ENCODE results near the gene BCL2L14.

The BCL2L14 gene

DNA sequence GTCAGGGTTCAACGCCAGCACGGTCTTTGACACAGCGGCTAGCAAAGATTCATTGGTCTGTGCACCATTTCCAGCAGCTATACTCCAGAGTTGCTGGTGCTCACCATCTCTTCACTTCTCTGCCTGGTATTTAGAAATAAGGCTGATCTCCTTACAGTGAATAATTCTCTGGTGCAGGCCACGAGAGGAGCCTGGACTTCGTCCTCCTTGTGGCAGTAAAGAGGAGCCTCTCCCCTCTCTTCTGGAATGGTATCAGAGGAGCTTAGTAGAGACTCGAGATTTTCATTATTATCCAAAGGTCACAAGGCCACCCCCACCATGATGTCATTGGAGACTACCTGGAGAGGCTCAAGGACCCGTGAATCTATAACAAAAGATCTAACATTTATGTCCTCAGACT lies 30.8 kb upstream of the BCL2L14 start:
- H3K27me3 ChIP-seq (ENCODE audit: insufficient read depth, insufficient read length): no peaks in the 10 kb centered on the region
- H3K4me3 ChIP-seq (ENCODE audit: insufficient read length, low read depth): no peak overlapping the region
- no peak overlapping the region for H3K9ac ChIP-seq (ENCODE audit: insufficient read length, low read depth)
- peaks cover 4% of the 10 kb centered on the region for H3K4me1 ChIP-seq (ENCODE audit: insufficient read depth, insufficient read length)
- DNase-seq (ENCODE audit: low read depth, low spot score): no peak
- H3K9me3 ChIP-seq (ENCODE audit: insufficient read depth, low read length): no peaks in the 10 kb centered on the region
- TF ChIP-seq SUZ12 (IDR thresholded peaks at IDR 0.05; ENCODE audit: extremely low read depth, insufficient read depth, insufficient read length) (no peak), ZNF274 (IDR thresholded peaks at IDR 0.05; ENCODE audit: low read depth, low read length) (no peak), YY1 (IDR thresholded peaks at IDR 0.05; ENCODE audit: insufficient read depth, insufficient read length) (no peak)
- H3K36me3 ChIP-seq (ENCODE audit: insufficient read depth, insufficient read length, low read length): no peaks in the 10 kb centered on the region

DNA sequence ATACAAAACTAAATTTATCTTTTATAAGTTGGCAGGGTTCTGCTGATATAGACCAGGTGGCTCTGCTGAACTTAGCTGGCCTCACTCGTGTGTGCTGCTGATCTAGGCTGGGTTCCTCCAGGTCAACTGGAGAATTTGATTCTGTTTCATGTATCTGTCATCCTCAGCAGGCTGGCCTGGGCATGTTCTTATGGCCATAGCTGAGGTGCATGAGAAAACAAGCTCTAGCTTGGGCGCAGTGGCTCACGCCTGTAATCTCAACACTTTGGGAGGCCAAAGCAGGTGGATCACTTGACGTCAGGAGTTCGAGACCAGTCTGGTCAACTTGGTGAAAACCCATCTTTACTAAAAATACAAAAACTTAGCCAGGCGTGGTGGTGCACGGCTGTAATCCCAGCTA lies 24.3 kb upstream of the BCL2L14 start:
- Histone ChIP-seq H3K4me1 (ENCODE audit: insufficient read depth, insufficient read length) (no peaks in the 10 kb centered on the region), H3K9ac (ENCODE audit: insufficient read length, low read depth) (no peak overlapping the region), H3K4me3 (ENCODE audit: insufficient read length, low read depth) (no peak overlapping the region), H3K36me3 (ENCODE audit: insufficient read depth, insufficient read length, low read length) (no peaks in the 10 kb centered on the region), H3K9me3 (ENCODE audit: insufficient read depth, low read length) (no peaks in the 10 kb centered on the region), H3K27me3 (ENCODE audit: insufficient read depth, insufficient read length) (no peaks in the 10 kb centered on the region)
- no peak for DNase-seq (ENCODE audit: low read depth, low spot score)
- TF ChIP-seq SUZ12 (IDR thresholded peaks at IDR 0.05; ENCODE audit: extremely low read depth, insufficient read depth, insufficient read length) (no peak), YY1 (IDR thresholded peaks at IDR 0.05; ENCODE audit: insufficient read depth, insufficient read length) (no peak), ZNF274 (IDR thresholded peaks at IDR 0.05; ENCODE audit: low read depth, low read length) (no peak)

DNA sequence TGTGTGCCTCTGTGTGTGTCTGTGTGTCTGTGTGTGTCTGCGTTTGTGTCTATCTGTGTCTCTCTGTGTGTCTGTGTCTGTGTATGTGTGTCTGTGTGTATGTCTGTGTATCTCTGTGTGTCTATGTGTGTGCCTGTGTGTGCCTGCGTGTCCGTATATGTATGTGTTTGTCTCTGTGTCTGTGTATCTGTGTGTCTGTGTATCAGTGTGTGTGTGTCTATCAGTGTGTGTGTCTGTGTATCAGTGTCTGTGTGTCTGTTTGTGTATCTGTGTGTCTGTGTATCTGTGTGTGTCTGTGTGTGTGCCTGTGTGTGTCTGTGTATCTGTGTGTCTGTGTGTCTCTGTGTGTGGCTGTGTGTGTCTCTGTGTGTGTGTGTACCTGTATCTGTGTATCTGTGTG lies 23.1 kb upstream of the BCL2L14 start:
- Histone ChIP-seq H3K36me3 (ENCODE audit: insufficient read depth, insufficient read length, low read length) (no peaks in the 10 kb centered on the region), H3K9me3 (ENCODE audit: insufficient read depth, low read length) (no peaks in the 10 kb centered on the region), H3K9ac (ENCODE audit: insufficient read length, low read depth) (no peak overlapping the region), H3K27me3 (ENCODE audit: insufficient read depth, insufficient read length) (no peaks in the 10 kb centered on the region), H3K4me1 (ENCODE audit: insufficient read depth, insufficient read length) (no peaks in the 10 kb centered on the region), H3K4me3 (ENCODE audit: insufficient read length, low read depth) (no peak overlapping the region)
- TF ChIP-seq YY1 (IDR thresholded peaks at IDR 0.05; ENCODE audit: insufficient read depth, insufficient read length): no peak
- TF ChIP-seq ZNF274 (IDR thresholded peaks at IDR 0.05; ENCODE audit: low read depth, low read length): no peak
- TF ChIP-seq SUZ12 (IDR thresholded peaks at IDR 0.05; ENCODE audit: extremely low read depth, insufficient read depth, insufficient read length): no peak
- no peak for DNase-seq (ENCODE audit: low read depth, low spot score)

DNA sequence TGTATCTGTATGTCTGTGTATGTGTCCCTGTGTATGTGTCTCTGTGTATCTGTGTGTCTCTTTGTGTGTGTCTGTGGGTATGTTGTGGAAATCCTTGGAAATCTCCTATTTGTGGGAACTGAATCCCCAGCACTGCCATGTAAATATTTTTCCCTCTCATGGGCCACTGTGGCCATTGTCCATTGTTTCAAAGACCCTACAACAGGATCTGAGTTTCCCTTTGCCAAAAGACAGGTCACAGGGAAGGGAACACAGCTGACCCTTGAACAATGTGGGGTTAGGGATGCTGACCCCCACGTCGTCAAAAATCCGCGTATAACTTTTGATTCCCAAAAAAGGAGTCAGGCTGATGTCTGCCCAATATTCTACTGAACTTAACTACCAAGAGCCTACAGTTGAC lies 22.5 kb upstream of the BCL2L14 start:
- H3K9ac ChIP-seq (ENCODE audit: insufficient read length, low read depth): no peak overlapping the region
- H3K36me3 ChIP-seq (ENCODE audit: insufficient read depth, insufficient read length, low read length): no peaks in the 10 kb centered on the region
- H3K9me3 ChIP-seq (ENCODE audit: insufficient read depth, low read length): no peaks in the 10 kb centered on the region
- H3K4me1 ChIP-seq (ENCODE audit: insufficient read depth, insufficient read length): no peaks in the 10 kb centered on the region
- H3K27me3 ChIP-seq (ENCODE audit: insufficient read depth, insufficient read length): no peaks in the 10 kb centered on the region
- no peak for DNase-seq (ENCODE audit: low read depth, low spot score)
- no peak overlapping the region for H3K4me3 ChIP-seq (ENCODE audit: insufficient read length, low read depth)
- no peak for TF ChIP-seq SUZ12 (IDR thresholded peaks at IDR 0.05; ENCODE audit: extremely low read depth, insufficient read depth, insufficient read length)
- no peak for TF ChIP-seq ZNF274 (IDR thresholded peaks at IDR 0.05; ENCODE audit: low read depth, low read length)

DNA sequence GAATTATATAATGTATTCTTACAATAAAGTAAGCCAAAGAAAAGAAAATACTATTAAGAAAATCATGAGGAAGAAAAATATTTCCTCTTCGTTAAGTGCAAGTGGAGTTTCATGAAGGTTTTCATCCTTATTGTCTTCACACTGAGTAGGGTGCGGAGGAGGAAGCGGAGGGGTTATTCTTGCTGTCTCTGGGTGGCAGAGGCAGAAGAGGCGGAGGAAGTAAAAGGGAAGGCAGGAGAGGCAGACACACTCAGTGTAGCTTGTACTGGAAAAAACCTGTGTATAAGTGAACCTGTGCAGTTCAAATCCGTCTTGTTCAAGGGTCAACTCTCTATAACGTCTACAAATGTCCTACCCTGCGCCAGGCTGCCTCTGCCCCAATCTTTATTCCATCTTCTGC lies 22.0 kb upstream of the BCL2L14 start:
- no peaks in the 10 kb centered on the region for H3K27me3 ChIP-seq (ENCODE audit: insufficient read depth, insufficient read length)
- DNase-seq (ENCODE audit: low read depth, low spot score): no peak
- no peak overlapping the region for H3K4me3 ChIP-seq (ENCODE audit: insufficient read length, low read depth)
- no peak overlapping the region for H3K9ac ChIP-seq (ENCODE audit: insufficient read length, low read depth)
- no peaks in the 10 kb centered on the region for H3K36me3 ChIP-seq (ENCODE audit: insufficient read depth, insufficient read length, low read length)
- H3K4me1 ChIP-seq (ENCODE audit: insufficient read depth, insufficient read length): no peaks in the 10 kb centered on the region
- H3K9me3 ChIP-seq (ENCODE audit: insufficient read depth, low read length): no peaks in the 10 kb centered on the region
- TF ChIP-seq YY1 (IDR thresholded peaks at IDR 0.05; ENCODE audit: insufficient read depth, insufficient read length) (no peak), SUZ12 (IDR thresholded peaks at IDR 0.05; ENCODE audit: extremely low read depth, insufficient read depth, insufficient read length) (no peak), ZNF274 (IDR thresholded peaks at IDR 0.05; ENCODE audit: low read depth, low read length) (no peak)

DNA sequence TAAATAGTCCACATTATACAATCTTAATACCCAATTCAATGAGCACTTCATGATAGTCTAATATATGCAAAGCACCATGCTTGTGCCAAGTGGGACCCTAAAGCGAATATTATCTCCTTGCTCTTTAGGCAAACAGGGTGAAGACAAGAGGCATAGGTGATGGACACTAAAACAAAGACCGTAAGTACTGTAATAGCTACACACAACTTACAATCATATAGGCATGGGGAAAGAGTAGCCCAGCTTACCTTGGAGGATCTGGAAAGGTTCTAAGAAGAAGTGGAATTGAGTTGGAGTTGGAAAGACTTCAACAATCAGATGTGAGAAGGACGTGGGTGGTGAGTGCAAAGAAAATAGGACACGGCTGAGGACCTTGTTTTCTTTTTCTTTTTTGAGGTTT lies 19.1 kb upstream of the BCL2L14 start:
- TF ChIP-seq SUZ12 (IDR thresholded peaks at IDR 0.05; ENCODE audit: extremely low read depth, insufficient read depth, insufficient read length) (no peak), ZNF274 (IDR thresholded peaks at IDR 0.05; ENCODE audit: low read depth, low read length) (no peak), YY1 (IDR thresholded peaks at IDR 0.05; ENCODE audit: insufficient read depth, insufficient read length) (no peak)
- Histone ChIP-seq H3K4me3 (ENCODE audit: insufficient read length, low read depth) (no peak overlapping the region), H3K4me1 (ENCODE audit: insufficient read depth, insufficient read length) (no peaks in the 10 kb centered on the region), H3K36me3 (ENCODE audit: insufficient read depth, insufficient read length, low read length) (no peaks in the 10 kb centered on the region), H3K9me3 (ENCODE audit: insufficient read depth, low read length) (no peaks in the 10 kb centered on the region), H3K27me3 (ENCODE audit: insufficient read depth, insufficient read length) (no peaks in the 10 kb centered on the region), H3K9ac (ENCODE audit: insufficient read length, low read depth) (no peak overlapping the region)
- no peak for DNase-seq (ENCODE audit: low read depth, low spot score)

DNA sequence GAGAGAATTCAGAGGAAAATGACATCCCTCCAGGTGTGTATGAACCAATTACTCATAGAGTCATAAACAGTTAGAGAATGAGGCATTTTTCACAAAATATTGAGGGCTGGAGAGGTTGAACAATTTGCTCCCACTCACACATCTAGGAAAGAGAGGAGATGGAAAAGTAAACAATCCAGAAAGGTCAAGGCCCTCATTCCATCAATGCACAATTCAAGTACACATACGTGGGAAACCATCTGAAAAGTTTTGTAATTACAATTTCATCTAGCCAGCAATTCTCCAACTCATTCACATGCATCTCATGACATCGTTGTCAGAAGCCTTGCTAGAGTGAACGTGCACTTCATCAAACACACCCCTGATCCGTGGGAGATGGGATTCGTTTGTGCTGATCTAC lies 15.7 kb upstream of the BCL2L14 start:
- Histone ChIP-seq H3K36me3 (ENCODE audit: insufficient read depth, insufficient read length, low read length) (no peaks in the 10 kb centered on the region), H3K9me3 (ENCODE audit: insufficient read depth, low read length) (no peaks in the 10 kb centered on the region), H3K27me3 (ENCODE audit: insufficient read depth, insufficient read length) (no peaks in the 10 kb centered on the region), H3K9ac (ENCODE audit: insufficient read length, low read depth) (no peak overlapping the region), H3K4me1 (ENCODE audit: insufficient read depth, insufficient read length) (no peaks in the 10 kb centered on the region), H3K4me3 (ENCODE audit: insufficient read length, low read depth) (no peak overlapping the region)
- no peak for DNase-seq (ENCODE audit: low read depth, low spot score)
- TF ChIP-seq SUZ12 (IDR thresholded peaks at IDR 0.05; ENCODE audit: extremely low read depth, insufficient read depth, insufficient read length) (no peak), YY1 (IDR thresholded peaks at IDR 0.05; ENCODE audit: insufficient read depth, insufficient read length) (no peak), ZNF274 (IDR thresholded peaks at IDR 0.05; ENCODE audit: low read depth, low read length) (no peak)

DNA sequence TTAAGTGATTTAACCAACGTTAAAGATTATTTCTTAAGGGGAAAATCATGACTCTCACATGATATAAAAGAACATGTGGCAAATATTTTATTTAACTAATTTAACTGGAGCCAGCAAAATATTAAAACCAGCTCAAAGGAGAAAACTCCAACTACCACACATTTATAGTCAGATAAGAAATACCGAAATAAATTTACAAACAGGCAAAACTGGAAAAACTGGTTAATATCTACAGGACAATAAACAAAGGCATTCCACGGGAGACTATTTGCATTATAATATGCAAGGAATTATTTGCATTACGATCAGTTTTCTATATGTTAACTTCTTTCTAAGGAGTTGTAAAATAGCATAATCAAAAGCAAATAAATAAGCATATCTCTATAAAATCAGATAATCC lies 13.8 kb upstream of the BCL2L14 start:
- TF ChIP-seq ZNF274 (IDR thresholded peaks at IDR 0.05; ENCODE audit: low read depth, low read length): no peak
- TF ChIP-seq YY1 (IDR thresholded peaks at IDR 0.05; ENCODE audit: insufficient read depth, insufficient read length): no peak
- no peak for TF ChIP-seq SUZ12 (IDR thresholded peaks at IDR 0.05; ENCODE audit: extremely low read depth, insufficient read depth, insufficient read length)
- Histone ChIP-seq H3K4me3 (ENCODE audit: insufficient read length, low read depth) (no peak overlapping the region), H3K9me3 (ENCODE audit: insufficient read depth, low read length) (no peaks in the 10 kb centered on the region), H3K4me1 (ENCODE audit: insufficient read depth, insufficient read length) (no peaks in the 10 kb centered on the region), H3K9ac (ENCODE audit: insufficient read length, low read depth) (no peak overlapping the region), H3K36me3 (ENCODE audit: insufficient read depth, insufficient read length, low read length) (no peaks in the 10 kb centered on the region), H3K27me3 (ENCODE audit: insufficient read depth, insufficient read length) (no peaks in the 10 kb centered on the region)
- no peak for DNase-seq (ENCODE audit: low read depth, low spot score)
